Tibial nerve (tissue), 3 donors: ENCODE measurements around the gene SCN5A.

ENCODE experiments used
- POLR2A ChIP-seq, 2 donors: fragments of 450-650 bp; IDR thresholded peaks; one replicate each; pipeline ENCODE4 v1.6.1; 2017; ENCODE audit warnings: antibody characterized with exemption in 2 of 2, mild to moderate bottlenecking in 2 of 2, moderate library complexity in 2 of 2
- TF ChIP-seq, protein P1 (sequence below), 5 experiments: fragments of 200-600 bp in 3 of 5; fragments of 450-650 bp in 2 of 5; sonication (generic) in 3 of 5; IDR thresholded peaks; one replicate each; pipeline ENCODE4 v1.5.1; 2016 to 2019; ENCODE audit warnings: antibody characterized with exemption in 5 of 5, mild to moderate bottlenecking in 3 of 5, moderate library complexity in 2 of 5

DNA sequence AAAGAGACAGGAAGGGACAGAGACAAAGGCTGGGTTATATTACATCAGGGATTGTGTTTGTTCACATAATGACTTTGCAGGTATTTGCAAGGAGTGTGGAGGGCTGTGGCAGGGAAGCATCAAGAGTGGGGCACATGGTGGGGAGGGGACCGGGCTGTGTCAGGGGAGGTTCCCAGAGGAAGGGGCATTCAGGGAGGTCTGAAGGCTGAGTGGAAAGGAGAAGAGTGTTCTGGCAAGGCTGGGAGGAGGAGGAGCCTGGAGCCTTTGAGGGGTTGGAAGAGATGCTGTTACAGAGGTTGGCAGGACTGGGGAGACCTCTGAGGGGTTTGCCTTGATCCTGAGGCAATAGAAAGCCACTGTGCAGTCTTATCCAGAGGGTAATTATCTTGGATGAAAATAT, 103.9 kb downstream of the SCN5A start:
- TF ChIP-seq, protein P1, sequence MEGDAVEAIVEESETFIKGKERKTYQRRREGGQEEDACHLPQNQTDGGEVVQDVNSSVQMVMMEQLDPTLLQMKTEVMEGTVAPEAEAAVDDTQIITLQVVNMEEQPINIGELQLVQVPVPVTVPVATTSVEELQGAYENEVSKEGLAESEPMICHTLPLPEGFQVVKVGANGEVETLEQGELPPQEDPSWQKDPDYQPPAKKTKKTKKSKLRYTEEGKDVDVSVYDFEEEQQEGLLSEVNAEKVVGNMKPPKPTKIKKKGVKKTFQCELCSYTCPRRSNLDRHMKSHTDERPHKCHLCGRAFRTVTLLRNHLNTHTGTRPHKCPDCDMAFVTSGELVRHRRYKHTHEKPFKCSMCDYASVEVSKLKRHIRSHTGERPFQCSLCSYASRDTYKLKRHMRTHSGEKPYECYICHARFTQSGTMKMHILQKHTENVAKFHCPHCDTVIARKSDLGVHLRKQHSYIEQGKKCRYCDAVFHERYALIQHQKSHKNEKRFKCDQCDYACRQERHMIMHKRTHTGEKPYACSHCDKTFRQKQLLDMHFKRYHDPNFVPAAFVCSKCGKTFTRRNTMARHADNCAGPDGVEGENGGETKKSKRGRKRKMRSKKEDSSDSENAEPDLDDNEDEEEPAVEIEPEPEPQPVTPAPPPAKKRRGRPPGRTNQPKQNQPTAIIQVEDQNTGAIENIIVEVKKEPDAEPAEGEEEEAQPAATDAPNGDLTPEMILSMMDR (IDR thresholded peaks at IDR 0.05): no peak
- no peak for TF ChIP-seq POLR2A (IDR thresholded peaks at IDR 0.05)
